Astrocyte (in vitro differentiated cells and primary cell): ENCODE results near the gene TIMP2.

ENCODE experiments used
- CTCF ChIP-seq: IDR thresholded peaks from 2 replicates; pipeline ENCODE4 v1.5.1; 2011; ENCODE audit warnings: low read depth, mild to moderate bottlenecking, inconsistent platforms, low read length, moderate library complexity; ENCODE audit not compliant: insufficient read depth
- EZH2 ChIP-seq: IDR thresholded peaks from 2 replicates; pipeline ENCODE4 v1.6.1; 2012; ENCODE audit warnings: mild to moderate bottlenecking, low read length, inconsistent platforms; ENCODE audit not compliant: insufficient read depth

- TF ChIP-seq CTCF: no peak
- no peak for TF ChIP-seq EZH2
Observed at GRCh38 chr17:78956254-78956653, 31.1 kb upstream of the TIMP2 start.
